SU-DHL-6 (cell line): ENCODE data around the gene PLB1.

Source experiments
- H2AFZ ChIP-seq: fragments of 200-600 bp; sonication (generic); 2 replicates; pipeline ENCODE4 v1.6.1; 2014; ENCODE audit warnings: low read depth, mild to moderate bottlenecking, moderate library complexity, mixed read lengths, antibody characterized with exemption, low read length; ENCODE audit not compliant: severe bottlenecking
- H3F3A ChIP-seq: fragments of 200-600 bp; shearing (Covaris generic); 2 replicates; pipeline ENCODE4 v1.6.0; 2016; ENCODE audit warnings: antibody characterized with exemption, mild to moderate bottlenecking; ENCODE audit not compliant: insufficient read depth
- H3K27ac ChIP-seq: fragments of 200-600 bp; sonication (generic); 2 replicates; pipeline ENCODE4 v1.5.1; 2016; ENCODE audit warnings: low read depth, mild to moderate bottlenecking, low read length, moderate library complexity, mixed read lengths
- H3K27me3 ChIP-seq: fragments of 200-600 bp; sonication (generic), shearing (Covaris generic); 2 replicates; pipeline ENCODE4 v1.6.0; 2014; ENCODE audit warnings: mild to moderate bottlenecking, low read length
- H3K36me3 ChIP-seq: fragments of 200-600 bp; sonication (generic); 2 replicates; pipeline ENCODE4 v1.6.1; 2014; ENCODE audit warnings: mild to moderate bottlenecking, low read length, mixed read lengths
- H3K4me2 ChIP-seq: fragments of 300-600, 200-600 bp; shearing (Covaris generic), sonication (generic); 2 replicates; pipeline ENCODE4 v1.6.0; 2014; ENCODE audit warnings: low read length, low read depth, mild to moderate bottlenecking; ENCODE audit not compliant: poor library complexity, severe bottlenecking
- H3K4me3 ChIP-seq: fragments of 200-600 bp; sonication (generic); 2 replicates; pipeline ENCODE4 v1.5.1; 2014; ENCODE audit warnings: antibody characterized with exemption, low read length, mild to moderate bottlenecking, mixed read lengths; ENCODE audit not compliant: insufficient read depth, poor library complexity, severe bottlenecking
- H3K79me2 ChIP-seq: fragments of 200-600 bp; sonication (generic); 2 replicates; pipeline ENCODE4 v1.6.1; 2014; ENCODE audit warnings: mild to moderate bottlenecking, low read length, moderate library complexity; ENCODE audit not compliant: insufficient read depth
- H3K9ac ChIP-seq: fragments of 200-600 bp; sonication (generic); 2 replicates; pipeline ENCODE4 v1.7.0; 2014; ENCODE audit warnings: mild to moderate bottlenecking, low read length
- H3K9me2 ChIP-seq: fragments of 200-600 bp; sonication (generic); replicated peaks from 2 replicates; pipeline ENCODE4 v1.6.1; 2014; ENCODE audit warnings: low read length; ENCODE audit not compliant: insufficient read depth
- H3K9me3 ChIP-seq: fragments of 200-600 bp; sonication (generic); 2 replicates; pipeline ENCODE4 v1.6.1; 2014; ENCODE audit warnings: low read length, mixed read lengths; ENCODE audit not compliant: insufficient read depth
- H4K20me1 ChIP-seq: fragments of 200-600 bp; sonication (generic); 2 replicates; pipeline ENCODE4 v1.6.1; 2014; ENCODE audit warnings: low read depth, mild to moderate bottlenecking, antibody characterized with exemption, low read length, moderate library complexity, mixed read lengths
- EZH2phosphoT487 ChIP-seq: fragments of 200-600 bp; sonication (generic), shearing (Covaris generic); conservative IDR thresholded peaks from 2 replicates; pipeline ENCODE4 v1.6.1; 2018; ENCODE audit warnings: mild to moderate bottlenecking, antibody characterized with exemption, low read length, moderate library complexity, mixed read lengths
- TF ChIP-seq, protein P1 (sequence below): fragments of 200-600 bp; sonication (generic); IDR thresholded peaks from one replicate; pipeline ENCODE4 v1.5.1; 2017; ENCODE audit warnings: antibody characterized with exemption, mild to moderate bottlenecking, low read length, moderate library complexity; ENCODE audit not compliant: insufficient read depth, poor library complexity, severe bottlenecking

Gene PLB1

GRCh38 chr2:28637066-28638047 is 141.5 kb downstream of the PLB1 start:
- Histone ChIP-seq H4K20me1 (no peaks in the 10 kb centered on the region), H3K79me2 (no peaks in the 10 kb centered on the region), H3K9me2 (no peaks in the 10 kb centered on the region), H3K4me3 (no peak overlapping the region), H3K9me3 (no peaks in the 10 kb centered on the region), H2AFZ (no peak overlapping the region), H3F3A (no peaks in the 10 kb centered on the region), H3K4me2 (no peak overlapping the region), H3K27ac (no peak overlapping the region), H3K27me3 (no peaks in the 10 kb centered on the region), H3K9ac (no peak overlapping the region), H3K36me3 (no peaks in the 10 kb centered on the region)
- no peak for TF ChIP-seq EZH2phosphoT487
- TF ChIP-seq, protein P1, sequence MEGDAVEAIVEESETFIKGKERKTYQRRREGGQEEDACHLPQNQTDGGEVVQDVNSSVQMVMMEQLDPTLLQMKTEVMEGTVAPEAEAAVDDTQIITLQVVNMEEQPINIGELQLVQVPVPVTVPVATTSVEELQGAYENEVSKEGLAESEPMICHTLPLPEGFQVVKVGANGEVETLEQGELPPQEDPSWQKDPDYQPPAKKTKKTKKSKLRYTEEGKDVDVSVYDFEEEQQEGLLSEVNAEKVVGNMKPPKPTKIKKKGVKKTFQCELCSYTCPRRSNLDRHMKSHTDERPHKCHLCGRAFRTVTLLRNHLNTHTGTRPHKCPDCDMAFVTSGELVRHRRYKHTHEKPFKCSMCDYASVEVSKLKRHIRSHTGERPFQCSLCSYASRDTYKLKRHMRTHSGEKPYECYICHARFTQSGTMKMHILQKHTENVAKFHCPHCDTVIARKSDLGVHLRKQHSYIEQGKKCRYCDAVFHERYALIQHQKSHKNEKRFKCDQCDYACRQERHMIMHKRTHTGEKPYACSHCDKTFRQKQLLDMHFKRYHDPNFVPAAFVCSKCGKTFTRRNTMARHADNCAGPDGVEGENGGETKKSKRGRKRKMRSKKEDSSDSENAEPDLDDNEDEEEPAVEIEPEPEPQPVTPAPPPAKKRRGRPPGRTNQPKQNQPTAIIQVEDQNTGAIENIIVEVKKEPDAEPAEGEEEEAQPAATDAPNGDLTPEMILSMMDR: no peak

GRCh38 chr2:28638102-28638501 is 142.2 kb downstream of the PLB1 start:
- no peaks in the 10 kb centered on the region for H3K79me2 ChIP-seq
- H3K4me3 ChIP-seq: no peak overlapping the region
- H3K27me3 ChIP-seq: no peaks in the 10 kb centered on the region
- H3K36me3 ChIP-seq: no peaks in the 10 kb centered on the region
- no peaks in the 10 kb centered on the region for H3F3A ChIP-seq
- H3K27ac ChIP-seq: no peak overlapping the region
- TF ChIP-seq, protein P1: no peak
- no peak for TF ChIP-seq EZH2phosphoT487
- H4K20me1 ChIP-seq: no peaks in the 10 kb centered on the region
- no peak overlapping the region for H3K4me2 ChIP-seq
- H2AFZ ChIP-seq: no peak overlapping the region
- no peaks in the 10 kb centered on the region for H3K9me3 ChIP-seq
- H3K9ac ChIP-seq: no peak overlapping the region
- no peaks in the 10 kb centered on the region for H3K9me2 ChIP-seq

DNA sequence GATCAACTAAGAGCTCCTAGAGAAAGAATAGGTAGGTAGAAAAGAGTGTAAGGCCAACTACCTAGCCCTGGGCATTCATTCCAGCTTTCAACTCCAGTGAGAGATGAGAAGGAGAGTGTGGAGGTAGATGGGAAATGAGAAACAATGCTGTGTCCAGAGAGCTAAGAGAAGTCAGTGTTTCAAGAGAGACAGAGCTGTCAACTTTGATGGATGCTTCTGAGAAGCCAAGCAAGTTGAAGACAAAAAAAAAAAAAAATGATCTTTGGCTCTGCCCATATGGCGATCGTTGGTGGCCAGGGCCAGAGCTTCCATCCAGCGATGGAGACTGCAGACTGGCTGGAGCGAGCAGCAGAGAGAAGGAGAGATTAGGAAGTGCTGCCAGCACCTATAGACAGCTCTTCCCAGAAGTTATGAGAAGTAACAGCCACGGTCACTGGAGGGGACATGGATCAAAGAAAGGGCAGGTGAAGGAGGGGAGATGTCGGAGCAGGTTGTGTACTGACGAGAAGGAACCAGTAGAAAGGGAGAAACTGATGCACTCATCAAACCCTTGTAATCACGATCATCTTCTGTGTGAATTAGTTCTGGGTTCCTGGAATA is 143.3 kb downstream of the PLB1 start:
- TF ChIP-seq, protein P1: no peak
- H3K9me2 ChIP-seq: no peaks in the 10 kb centered on the region
- no peaks in the 10 kb centered on the region for H3K27me3 ChIP-seq
- H3K4me3 ChIP-seq: no peak overlapping the region
- no peak overlapping the region for H3K4me2 ChIP-seq
- H2AFZ ChIP-seq: no peak overlapping the region
- H3K9ac ChIP-seq: no peak overlapping the region
- H3K27ac ChIP-seq: no peak overlapping the region
- no peaks in the 10 kb centered on the region for H3F3A ChIP-seq
- no peaks in the 10 kb centered on the region for H3K9me3 ChIP-seq
- no peaks in the 10 kb centered on the region for H4K20me1 ChIP-seq
- H3K36me3 ChIP-seq: no peaks in the 10 kb centered on the region
- no peaks in the 10 kb centered on the region for H3K79me2 ChIP-seq
